ENCODE data around the gene LCAT.
A peak's percentile ranks its signal among the peaks of the same experiment; 100 is the strongest.

Gene LCAT

DNA sequence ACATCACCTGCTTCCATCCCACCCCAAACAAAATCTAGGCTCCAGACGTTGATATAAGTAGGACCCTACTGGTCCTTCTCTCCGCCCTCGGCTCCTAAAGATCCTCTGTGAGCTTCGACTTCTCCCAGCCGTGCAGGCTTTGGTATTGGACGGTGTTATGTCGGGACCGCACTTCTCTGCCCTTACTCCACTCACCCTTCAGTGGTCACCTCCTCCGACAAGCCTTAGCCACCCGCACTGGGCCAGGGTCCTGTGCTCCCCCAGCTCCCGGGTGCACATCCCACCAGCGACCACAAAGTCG is 8.9 kb downstream of the LCAT start:
- no peaks in the 10 kb centered on the region; the same call in 1 of the 2 replicates for H3K36me3 ChIP-seq (ENCODE audit: insufficient read depth, low read length)
- H2AFZ ChIP-seq (ENCODE audit: low read length) = no peak overlapping the region
- no peaks in the 10 kb centered on the region for H3K9me2 ChIP-seq (replicated peaks; ENCODE audit: low read depth, low read length)
- no peaks in the 10 kb centered on the region for H3K27me3 ChIP-seq (ENCODE audit: insufficient read depth, low read length, poor library complexity, severe bottlenecking)
- TF ChIP-seq, protein P1, sequence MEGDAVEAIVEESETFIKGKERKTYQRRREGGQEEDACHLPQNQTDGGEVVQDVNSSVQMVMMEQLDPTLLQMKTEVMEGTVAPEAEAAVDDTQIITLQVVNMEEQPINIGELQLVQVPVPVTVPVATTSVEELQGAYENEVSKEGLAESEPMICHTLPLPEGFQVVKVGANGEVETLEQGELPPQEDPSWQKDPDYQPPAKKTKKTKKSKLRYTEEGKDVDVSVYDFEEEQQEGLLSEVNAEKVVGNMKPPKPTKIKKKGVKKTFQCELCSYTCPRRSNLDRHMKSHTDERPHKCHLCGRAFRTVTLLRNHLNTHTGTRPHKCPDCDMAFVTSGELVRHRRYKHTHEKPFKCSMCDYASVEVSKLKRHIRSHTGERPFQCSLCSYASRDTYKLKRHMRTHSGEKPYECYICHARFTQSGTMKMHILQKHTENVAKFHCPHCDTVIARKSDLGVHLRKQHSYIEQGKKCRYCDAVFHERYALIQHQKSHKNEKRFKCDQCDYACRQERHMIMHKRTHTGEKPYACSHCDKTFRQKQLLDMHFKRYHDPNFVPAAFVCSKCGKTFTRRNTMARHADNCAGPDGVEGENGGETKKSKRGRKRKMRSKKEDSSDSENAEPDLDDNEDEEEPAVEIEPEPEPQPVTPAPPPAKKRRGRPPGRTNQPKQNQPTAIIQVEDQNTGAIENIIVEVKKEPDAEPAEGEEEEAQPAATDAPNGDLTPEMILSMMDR (conservative IDR thresholded peaks at IDR 0.05; ENCODE audit: low read length) = no peak
- no peak for TF ChIP-seq EZH2phosphoT487 (IDR thresholded peaks at IDR 0.05; ENCODE audit: borderline replicate concordance)
- no peaks in the 10 kb centered on the region for H3F3A ChIP-seq (ENCODE audit: low read depth)
- no peaks in the 10 kb centered on the region for H3K9me3 ChIP-seq (ENCODE audit: insufficient read depth, low read depth, low read length)
- H3K79me2 ChIP-seq (ENCODE audit: insufficient read depth, low read length) = peaks cover 30% of the 10 kb centered on the region
- peaks cover 14% of the 10 kb centered on the region for H3K4me1 ChIP-seq (ENCODE audit: insufficient read depth, low read length, poor library complexity, severe bottlenecking)
- H4K20me1 ChIP-seq (ENCODE audit: insufficient read depth, low read length, poor library complexity, severe bottlenecking) = peaks cover 7% of the 10 kb centered on the region
- peak overlapping the region; percentile 96 for H3K9ac ChIP-seq (ENCODE audit: low read depth, low read length, poor library complexity, severe bottlenecking)
- H3K4me3 ChIP-seq (ENCODE audit: low read length, poor library complexity, severe bottlenecking) = peak overlapping the region; percentile 80
- H3K4me2 ChIP-seq (ENCODE audit: low read depth, low read length, poor library complexity, severe bottlenecking) = peak overlapping the region; percentile 84

DNA sequence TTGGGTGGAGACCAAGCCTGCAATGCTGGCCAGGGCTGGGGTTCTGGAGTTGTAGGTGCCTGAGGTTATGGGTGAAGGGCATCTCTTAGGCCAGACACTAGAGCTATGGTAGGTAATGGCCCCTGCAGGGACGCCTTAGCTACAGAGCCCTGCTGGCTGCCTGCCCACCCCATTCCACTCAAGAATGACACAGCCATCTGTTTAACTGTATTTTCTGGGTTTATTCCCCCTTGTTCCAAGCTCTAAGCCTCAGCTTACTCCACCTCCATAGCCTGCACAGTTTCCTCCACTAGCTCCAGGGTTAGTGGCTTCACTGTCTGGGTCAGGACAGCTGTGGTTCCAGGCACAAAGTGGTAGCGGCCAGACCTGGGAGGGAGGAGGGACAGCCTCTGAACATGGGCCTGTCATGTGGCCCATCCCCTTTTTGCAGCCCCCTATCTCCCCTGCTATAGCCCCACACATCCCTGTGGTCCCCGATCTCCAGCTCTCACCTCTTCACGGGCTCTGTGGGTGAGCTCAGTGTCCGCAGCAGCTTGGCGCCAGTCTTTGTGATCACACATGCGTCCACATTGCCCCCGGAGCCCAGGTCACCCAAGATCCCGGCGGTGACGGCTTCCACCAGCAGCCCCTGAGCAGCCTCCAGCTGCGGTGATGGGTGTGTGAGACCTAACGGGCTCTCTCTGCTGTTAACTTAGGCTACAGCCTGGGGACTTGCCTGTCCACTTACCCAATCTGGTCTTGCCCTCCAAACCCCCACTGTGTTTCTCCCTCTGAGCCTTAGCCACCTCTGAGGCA is 9.4 kb downstream of the LCAT start:
- Histone ChIP-seq H3K27me3 (ENCODE audit: insufficient read depth, low read length, poor library complexity, severe bottlenecking) (no peaks in the 10 kb centered on the region), H3K4me2 (ENCODE audit: low read depth, low read length, poor library complexity, severe bottlenecking) (peak overlapping the region; percentile 84), H3F3A (ENCODE audit: low read depth) (no peaks in the 10 kb centered on the region), H4K20me1 (ENCODE audit: insufficient read depth, low read length, poor library complexity, severe bottlenecking) (peaks cover 7% of the 10 kb centered on the region), H3K4me3 (ENCODE audit: low read length, poor library complexity, severe bottlenecking) (peak overlapping the region; percentile 80), H3K4me1 (ENCODE audit: insufficient read depth, low read length, poor library complexity, severe bottlenecking) (peaks cover 11% of the 10 kb centered on the region), H2AFZ (ENCODE audit: low read length) (no peak overlapping the region), H3K79me2 (ENCODE audit: insufficient read depth, low read length) (peaks cover 30% of the 10 kb centered on the region), H3K36me3 (ENCODE audit: insufficient read depth, low read length) (no peaks in the 10 kb centered on the region; the same call in 1 of the 2 replicates), H3K9ac (ENCODE audit: low read depth, low read length, poor library complexity, severe bottlenecking) (peak overlapping the region; percentile 96), H3K9me2 (replicated peaks; ENCODE audit: low read depth, low read length) (no peaks in the 10 kb centered on the region), H3K9me3 (ENCODE audit: insufficient read depth, low read depth, low read length) (no peaks in the 10 kb centered on the region)
- TF ChIP-seq EZH2phosphoT487 (IDR thresholded peaks at IDR 0.05; ENCODE audit: borderline replicate concordance) = no peak
- TF ChIP-seq, protein P1 (conservative IDR thresholded peaks at IDR 0.05; ENCODE audit: low read length) = no peak

DNA sequence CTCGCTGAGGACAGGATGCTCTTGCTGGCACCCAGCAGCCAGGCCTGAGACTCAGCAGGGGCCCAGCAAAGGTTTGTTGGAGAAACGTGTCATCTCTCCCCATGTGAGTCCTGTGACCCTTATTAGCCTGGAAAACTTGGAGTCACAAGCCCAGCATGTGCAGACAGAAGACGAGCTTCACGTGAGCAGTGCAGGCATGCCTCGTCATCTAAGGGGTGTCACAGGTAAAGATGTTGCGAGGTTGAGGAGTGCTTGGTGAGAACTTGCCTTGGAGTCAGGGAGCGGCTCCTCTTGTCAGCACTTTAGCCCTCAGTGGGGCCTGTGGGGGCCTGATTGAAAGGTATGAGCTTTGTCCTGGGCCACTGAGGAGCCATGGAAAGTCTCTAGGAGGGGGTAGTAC is 10.1 kb downstream of the LCAT start:
- Histone ChIP-seq H3K4me2 (ENCODE audit: low read depth, low read length, poor library complexity, severe bottlenecking) (no peak overlapping the region), H2AFZ (ENCODE audit: low read length) (no peak overlapping the region), H3K27me3 (ENCODE audit: insufficient read depth, low read length, poor library complexity, severe bottlenecking) (no peaks in the 10 kb centered on the region), H3K4me1 (ENCODE audit: insufficient read depth, low read length, poor library complexity, severe bottlenecking) (peaks cover 9% of the 10 kb centered on the region), H3F3A (ENCODE audit: low read depth) (no peaks in the 10 kb centered on the region), H3K79me2 (ENCODE audit: insufficient read depth, low read length) (peaks cover 30% of the 10 kb centered on the region), H3K36me3 (ENCODE audit: insufficient read depth, low read length) (peaks cover 1% of the 10 kb centered on the region; the same call in 1 of the 2 replicates), H3K9me3 (ENCODE audit: insufficient read depth, low read depth, low read length) (no peaks in the 10 kb centered on the region), H3K4me3 (ENCODE audit: low read length, poor library complexity, severe bottlenecking) (no peak overlapping the region), H3K9me2 (replicated peaks; ENCODE audit: low read depth, low read length) (no peaks in the 10 kb centered on the region), H3K9ac (ENCODE audit: low read depth, low read length, poor library complexity, severe bottlenecking) (no peak overlapping the region), H4K20me1 (ENCODE audit: insufficient read depth, low read length, poor library complexity, severe bottlenecking) (peaks cover 7% of the 10 kb centered on the region)
- TF ChIP-seq, protein P1 (conservative IDR thresholded peaks at IDR 0.05; ENCODE audit: low read length) = no peak
- TF ChIP-seq EZH2phosphoT487 (IDR thresholded peaks at IDR 0.05; ENCODE audit: borderline replicate concordance) = no peak

Data from Loucy (cell line).